Measurements from ENCODE around the gene LSM7. TPM values are rescaled to one million over a fixed set of nuclear protein-coding genes. Genes with fewer than 3 reads are reported as not detected.

Gene LSM7
- total and polyA plus RNA-seq, 2 of the 13 experiments (the other 11 are each of a cell fraction or from before 2014, with no cell fraction given) = 140 to 205 TPM

GRCh38 chr19:2274931-2275535 lies 53.4 kb downstream of the LSM7 start:
- DNase-seq (ENCODE audit: low spot score) (peak; percentile 73), FAIRE-seq (peak; percentile 56), ATAC-seq (peak; percentile 37)
- CTCF ChIA-PET (ENCODE audit: low intra/inter-chr PET ratio, low total read pairs) = interaction anchor here (1.2 to 1.5 kb wide), 2 partner anchors 22 to 40 kb away, joined by 3 to 16 read pairs; no protein-coding TSS in a partner anchor
- H3K79me2 ChIP-seq (ENCODE audit: insufficient read depth, low read length) = peaks cover 26% of the 10 kb centered on the region
- POLR2A ChIA-PET = interaction anchor here (1.7 kb wide), 1 partner anchor 12 kb away, joined by 7 read pairs; no protein-coding TSS in a partner anchor
- H3K27me3 ChIP-seq (ENCODE audit: control insufficient read depth in 1 of 2, insufficient read depth in 2 of 2, low read length in 2 of 2) = no peaks in the 10 kb centered on the region
- in situ Hi-C loops (cut with HindIII; ENCODE audit: extremely low pct_ligation_motif_present, low pct_unique_long_range_greater_than_20kb) (loop anchor here (5.0 kb wide), 1 partner anchor 42 kb away; no protein-coding TSS in a partner anchor), intact Hi-C loops (cut with micrococcal nuclease; ENCODE audit: unreplicated experiment) (loop anchor here (1.0 to 5.0 kb wide), 2 partner anchors 38 to 41 kb away; partner anchors contain the start of genes PLEKHJ1 and SF3A2)
- WGBS (ENCODE audit: low lambda C conversion rate) = 75% methylated on average over 11 of the region's 16 CpGs
- no peaks in the 10 kb centered on the region for H3K9me3 ChIP-seq (ENCODE audit: low read length)
- H3K4me2 ChIP-seq (ENCODE audit: low read depth, low read length) = no peak overlapping the region
- H3K9ac ChIP-seq (ENCODE audit: insufficient read depth, low read depth, low read length) = no peak overlapping the region
- H3K4me3 ChIP-seq (replicated peaks in 1 of 3; ENCODE audit: insufficient read depth in 1 of 3, low read depth in 2 of 3, low read length in 3 of 3) = no peak overlapping the region
- no peak overlapping the region for H2AFZ ChIP-seq (ENCODE audit: low read length)
- H3K36me3 ChIP-seq (replicated peaks in 1 of 2; ENCODE audit: control insufficient read depth in 1 of 2, insufficient read depth in 2 of 2, low read length in 2 of 2) = peaks cover 4 to 17% of the 10 kb centered on the region in 2 experiments; a peak in 4 of 5 replicates
- BruUV-seq (replicated peaks) = no TSS peak
- peaks cover 52% of the 10 kb centered on the region for H4K20me1 ChIP-seq (ENCODE audit: insufficient read depth, low read length)
- H3K27ac ChIP-seq (ENCODE audit: extremely low read length, insufficient read depth, low read length) = no peak overlapping the region
- peaks cover 40% of the 10 kb centered on the region for H3K4me1 ChIP-seq (ENCODE audit: insufficient read depth, low read length)
- TF ChIP-seq, protein P1, sequence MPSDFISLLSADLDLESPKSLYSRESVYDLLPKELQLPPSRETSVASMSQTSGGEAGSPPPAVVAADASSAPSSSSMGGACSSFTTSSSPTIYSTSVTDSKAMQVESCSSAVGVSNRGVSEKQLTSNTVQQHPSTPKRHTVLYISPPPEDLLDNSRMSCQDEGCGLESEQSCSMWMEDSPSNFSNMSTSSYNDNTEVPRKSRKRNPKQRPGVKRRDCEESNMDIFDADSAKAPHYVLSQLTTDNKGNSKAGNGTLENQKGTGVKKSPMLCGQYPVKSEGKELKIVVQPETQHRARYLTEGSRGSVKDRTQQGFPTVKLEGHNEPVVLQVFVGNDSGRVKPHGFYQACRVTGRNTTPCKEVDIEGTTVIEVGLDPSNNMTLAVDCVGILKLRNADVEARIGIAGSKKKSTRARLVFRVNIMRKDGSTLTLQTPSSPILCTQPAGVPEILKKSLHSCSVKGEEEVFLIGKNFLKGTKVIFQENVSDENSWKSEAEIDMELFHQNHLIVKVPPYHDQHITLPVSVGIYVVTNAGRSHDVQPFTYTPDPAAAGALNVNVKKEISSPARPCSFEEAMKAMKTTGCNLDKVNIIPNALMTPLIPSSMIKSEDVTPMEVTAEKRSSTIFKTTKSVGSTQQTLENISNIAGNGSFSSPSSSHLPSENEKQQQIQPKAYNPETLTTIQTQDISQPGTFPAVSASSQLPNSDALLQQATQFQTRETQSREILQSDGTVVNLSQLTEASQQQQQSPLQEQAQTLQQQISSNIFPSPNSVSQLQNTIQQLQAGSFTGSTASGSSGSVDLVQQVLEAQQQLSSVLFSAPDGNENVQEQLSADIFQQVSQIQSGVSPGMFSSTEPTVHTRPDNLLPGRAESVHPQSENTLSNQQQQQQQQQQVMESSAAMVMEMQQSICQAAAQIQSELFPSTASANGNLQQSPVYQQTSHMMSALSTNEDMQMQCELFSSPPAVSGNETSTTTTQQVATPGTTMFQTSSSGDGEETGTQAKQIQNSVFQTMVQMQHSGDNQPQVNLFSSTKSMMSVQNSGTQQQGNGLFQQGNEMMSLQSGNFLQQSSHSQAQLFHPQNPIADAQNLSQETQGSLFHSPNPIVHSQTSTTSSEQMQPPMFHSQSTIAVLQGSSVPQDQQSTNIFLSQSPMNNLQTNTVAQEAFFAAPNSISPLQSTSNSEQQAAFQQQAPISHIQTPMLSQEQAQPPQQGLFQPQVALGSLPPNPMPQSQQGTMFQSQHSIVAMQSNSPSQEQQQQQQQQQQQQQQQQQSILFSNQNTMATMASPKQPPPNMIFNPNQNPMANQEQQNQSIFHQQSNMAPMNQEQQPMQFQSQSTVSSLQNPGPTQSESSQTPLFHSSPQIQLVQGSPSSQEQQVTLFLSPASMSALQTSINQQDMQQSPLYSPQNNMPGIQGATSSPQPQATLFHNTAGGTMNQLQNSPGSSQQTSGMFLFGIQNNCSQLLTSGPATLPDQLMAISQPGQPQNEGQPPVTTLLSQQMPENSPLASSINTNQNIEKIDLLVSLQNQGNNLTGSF (CRISPR knock-in tag; IDR thresholded peaks at IDR 0.05) = no peak
- TF ChIP-seq, protein P2, sequence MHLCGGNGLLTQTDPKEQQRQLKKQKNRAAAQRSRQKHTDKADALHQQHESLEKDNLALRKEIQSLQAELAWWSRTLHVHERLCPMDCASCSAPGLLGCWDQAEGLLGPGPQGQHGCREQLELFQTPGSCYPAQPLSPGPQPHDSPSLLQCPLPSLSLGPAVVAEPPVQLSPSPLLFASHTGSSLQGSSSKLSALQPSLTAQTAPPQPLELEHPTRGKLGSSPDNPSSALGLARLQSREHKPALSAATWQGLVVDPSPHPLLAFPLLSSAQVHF (CRISPR knock-in tag; IDR thresholded peaks at IDR 0.05) = no peak
- TF ChIP-seq MTA1 (CRISPR knock-in tag; IDR thresholded peaks at IDR 0.05; ENCODE audit: borderline replicate concordance) (no peak), NPAS2 (CRISPR knock-in tag; IDR thresholded peaks at IDR 0.05; ENCODE audit: borderline replicate concordance) (no peak), RARG (CRISPR knock-in tag; IDR thresholded peaks at IDR 0.05; ENCODE audit: low read depth) (no peak), SIX1 (CRISPR knock-in tag; IDR thresholded peaks at IDR 0.05; ENCODE audit: borderline replicate concordance) (no peak), ZNF343 (CRISPR knock-in tag; IDR thresholded peaks at IDR 0.05) (no peak), TBX2 (CRISPR knock-in tag; IDR thresholded peaks at IDR 0.05; ENCODE audit: borderline replicate concordance) (peak; percentile 51; the same call in 1 of the 2 replicates), HOXD1 (CRISPR knock-in tag; IDR thresholded peaks at IDR 0.05) (no peak), ETV6 (CRISPR knock-in tag; conservative IDR thresholded peaks at IDR 0.05) (no peak), CHCHD3 (CRISPR knock-in tag; IDR thresholded peaks at IDR 0.05) (no peak), GABPB1 (CRISPR knock-in tag; IDR thresholded peaks at IDR 0.05) (no peak), ZNF367 (CRISPR knock-in tag; IDR thresholded peaks at IDR 0.05; ENCODE audit: borderline replicate concordance) (no peak), LCORL (IDR thresholded peaks at IDR 0.05) (no peak), LCORL (CRISPR knock-in tag; IDR thresholded peaks at IDR 0.05) (peak; percentile 73; the same call in 1 of the 2 replicates), ZSCAN25 (CRISPR knock-in tag; IDR thresholded peaks at IDR 0.05) (no peak), XRCC5 (optimal IDR thresholded peaks at IDR 0.05; ENCODE audit: low read length) (peak; percentile 39)
- TF ChIP-seq, protein P3, sequence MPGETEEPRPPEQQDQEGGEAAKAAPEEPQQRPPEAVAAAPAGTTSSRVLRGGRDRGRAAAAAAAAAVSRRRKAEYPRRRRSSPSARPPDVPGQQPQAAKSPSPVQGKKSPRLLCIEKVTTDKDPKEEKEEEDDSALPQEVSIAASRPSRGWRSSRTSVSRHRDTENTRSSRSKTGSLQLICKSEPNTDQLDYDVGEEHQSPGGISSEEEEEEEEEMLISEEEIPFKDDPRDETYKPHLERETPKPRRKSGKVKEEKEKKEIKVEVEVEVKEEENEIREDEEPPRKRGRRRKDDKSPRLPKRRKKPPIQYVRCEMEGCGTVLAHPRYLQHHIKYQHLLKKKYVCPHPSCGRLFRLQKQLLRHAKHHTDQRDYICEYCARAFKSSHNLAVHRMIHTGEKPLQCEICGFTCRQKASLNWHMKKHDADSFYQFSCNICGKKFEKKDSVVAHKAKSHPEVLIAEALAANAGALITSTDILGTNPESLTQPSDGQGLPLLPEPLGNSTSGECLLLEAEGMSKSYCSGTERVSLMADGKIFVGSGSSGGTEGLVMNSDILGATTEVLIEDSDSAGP (CRISPR knock-in tag; IDR thresholded peaks at IDR 0.05; ENCODE audit: borderline replicate concordance) = peak; percentile 65

Measured in HepG2 (cell line).